ENCODE results near the gene VWF. TPM values are rescaled to one million over a fixed set of nuclear protein-coding genes. Genes with fewer than 3 reads are reported as not detected.

The VWF gene
- total and polyA plus RNA-seq, 2 donors (not counting 3 experiments of a cell fraction or from before 2014, with no cell fraction given): 1,041 to 2,328 TPM

DNA sequence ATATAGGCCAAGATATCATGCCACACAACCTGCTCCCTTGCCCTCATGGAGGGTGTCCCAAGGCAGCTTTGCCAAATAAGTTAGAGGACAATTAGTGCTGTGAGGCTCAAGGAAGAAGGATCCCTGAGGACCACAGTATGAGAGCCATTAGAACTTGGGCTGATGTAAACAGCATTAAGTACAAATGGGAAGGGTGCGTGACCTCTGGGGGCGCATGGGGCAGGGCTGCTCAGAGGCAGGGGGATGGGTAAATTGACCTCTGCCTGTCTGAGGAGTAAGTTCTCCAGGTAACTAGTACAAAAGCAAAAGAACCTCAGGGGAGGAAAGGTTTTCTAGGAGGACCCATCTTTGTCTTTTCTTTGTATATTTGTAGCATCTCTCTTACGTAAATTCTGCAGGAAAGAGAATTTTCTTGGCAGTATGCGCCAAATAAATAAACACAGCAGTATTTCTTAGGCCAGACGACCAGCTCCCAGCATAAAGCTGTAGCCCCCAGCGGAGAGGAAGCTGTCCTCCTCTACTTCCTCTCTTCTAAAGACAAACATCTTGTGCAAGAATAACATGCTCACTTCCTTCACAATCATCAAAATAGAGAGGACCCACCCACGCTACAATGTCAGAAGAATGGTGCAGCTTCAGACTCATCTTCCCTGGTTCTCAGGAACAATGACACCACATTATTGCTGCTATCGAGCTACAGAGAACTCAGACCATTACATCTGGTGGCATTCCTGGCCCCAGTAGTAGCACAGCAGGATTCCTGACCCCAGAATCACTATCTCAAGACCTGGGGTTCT is 16.4 kb upstream of the VWF start:
- peak; percentile 85 for DNase-seq (ENCODE audit: low read depth, low spot score)
- Histone ChIP-seq H3K36me3 (ENCODE audit: control insufficient read depth in 2 of 2, extremely low read depth in 1 of 2, insufficient read depth in 2 of 2, low read length in 2 of 2) (no peaks in the 10 kb centered on the region), H3K27ac (ENCODE audit: insufficient read depth, low read depth, low read length) (peak overlapping the region; percentile 86), H3K9me1 (replicated peaks; ENCODE audit: control insufficient read depth, extremely low read depth, insufficient read depth, low read length) (no peaks in the 10 kb centered on the region), H3K27me3 (ENCODE audit: control insufficient read depth in 2 of 2, insufficient read depth in 2 of 2, low read length in 2 of 2) (no peaks in the 10 kb centered on the region), H3K79me2 (ENCODE audit: control insufficient read depth, insufficient read depth, low read length) (no peaks in the 10 kb centered on the region), H3K4me2 (ENCODE audit: insufficient read depth, low read length) (peak overlapping the region; percentile 39), H2AFZ (ENCODE audit: low read depth, low read length) (no peak overlapping the region), H4K20me1 (replicated peaks; ENCODE audit: control insufficient read depth, extremely low read depth, insufficient read depth, low read length) (no peaks in the 10 kb centered on the region), H3K4me3 (replicated peaks in 1 of 3; ENCODE audit: insufficient read depth in 1 of 3, low read depth in 1 of 3, low read length in 3 of 3) (no peak overlapping the region), H3K9ac (replicated peaks; ENCODE audit: extremely low read depth, insufficient read depth, low read length) (peak overlapping the region; percentile 58), H3K4me1 (ENCODE audit: control insufficient read depth, extremely low read depth, insufficient read depth, low read length) (peaks cover 42% of the 10 kb centered on the region), H3K9me3 (replicated peaks; ENCODE audit: control insufficient read depth, insufficient read depth, low read length) (no peaks in the 10 kb centered on the region)
- ChIA-PET POLR2A (interaction anchor here (0.8 to 1.4 kb wide), 2 partner anchors 16 to 22 kb away, joined by 3 read pairs; no protein-coding TSS in a partner anchor), CTCF (interaction anchor here (0.7 to 2.1 kb wide), 10 partner anchors 16 to 144 kb away, joined by 3 to 8 read pairs (median 4); partner anchors contain the start of gene VWF)
- intact Hi-C loops (cut with micrococcal nuclease) (loop anchor here (1.0 kb wide), 2 partner anchors 17 to 30 kb away; partner anchors contain the start of gene VWF), dilution Hi-C loops (cut with MboI; ENCODE audit: extremely low pct_ligation_motif_present, low sequenced_read_pairs) (no loop called here)
- TF ChIP-seq, protein P1, sequence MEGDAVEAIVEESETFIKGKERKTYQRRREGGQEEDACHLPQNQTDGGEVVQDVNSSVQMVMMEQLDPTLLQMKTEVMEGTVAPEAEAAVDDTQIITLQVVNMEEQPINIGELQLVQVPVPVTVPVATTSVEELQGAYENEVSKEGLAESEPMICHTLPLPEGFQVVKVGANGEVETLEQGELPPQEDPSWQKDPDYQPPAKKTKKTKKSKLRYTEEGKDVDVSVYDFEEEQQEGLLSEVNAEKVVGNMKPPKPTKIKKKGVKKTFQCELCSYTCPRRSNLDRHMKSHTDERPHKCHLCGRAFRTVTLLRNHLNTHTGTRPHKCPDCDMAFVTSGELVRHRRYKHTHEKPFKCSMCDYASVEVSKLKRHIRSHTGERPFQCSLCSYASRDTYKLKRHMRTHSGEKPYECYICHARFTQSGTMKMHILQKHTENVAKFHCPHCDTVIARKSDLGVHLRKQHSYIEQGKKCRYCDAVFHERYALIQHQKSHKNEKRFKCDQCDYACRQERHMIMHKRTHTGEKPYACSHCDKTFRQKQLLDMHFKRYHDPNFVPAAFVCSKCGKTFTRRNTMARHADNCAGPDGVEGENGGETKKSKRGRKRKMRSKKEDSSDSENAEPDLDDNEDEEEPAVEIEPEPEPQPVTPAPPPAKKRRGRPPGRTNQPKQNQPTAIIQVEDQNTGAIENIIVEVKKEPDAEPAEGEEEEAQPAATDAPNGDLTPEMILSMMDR (IDR thresholded peaks at IDR 0.05; ENCODE audit: extremely low read depth in 1 of 2, insufficient read depth in 1 of 2, low read depth in 1 of 2, low read length in 2 of 2): no peak
- TF ChIP-seq POLR2A (IDR thresholded peaks at IDR 0.05; ENCODE audit: low read depth, low read length) (peak; percentile 25), GATA2 (IDR thresholded peaks at IDR 0.05; ENCODE audit: insufficient read depth, insufficient read length, low read depth, low read length) (peak; percentile 50), MYC (IDR thresholded peaks at IDR 0.05; ENCODE audit: low read depth, low read length) (no peak), JUN (IDR thresholded peaks at IDR 0.05; ENCODE audit: borderline replicate concordance, insufficient read depth, insufficient read length, low read depth) (no peak), FOS (IDR thresholded peaks at IDR 0.05; ENCODE audit: borderline replicate concordance, insufficient read depth, low read length) (peak; percentile 58), EZH2 (IDR thresholded peaks at IDR 0.05; ENCODE audit: borderline replicate concordance, low read depth, low read length, severe bottlenecking) (no peak), POLR2AphosphoS5 (IDR thresholded peaks at IDR 0.05; ENCODE audit: insufficient read depth, low read depth, low read length) (peak; percentile 92)
- TF ChIP-seq, protein P2, sequence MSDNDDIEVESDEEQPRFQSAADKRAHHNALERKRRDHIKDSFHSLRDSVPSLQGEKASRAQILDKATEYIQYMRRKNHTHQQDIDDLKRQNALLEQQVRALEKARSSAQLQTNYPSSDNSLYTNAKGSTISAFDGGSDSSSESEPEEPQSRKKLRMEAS (IDR thresholded peaks at IDR 0.05; ENCODE audit: insufficient read depth, insufficient read length): no peak
- no TSS peak for BruUV-seq (replicated peaks)
- peak; percentile 93 for FAIRE-seq

All from endothelial cell of umbilical vein (primary cell).